Measurements from ENCODE around the gene WDR81. TPM values are rescaled to one million over a fixed set of nuclear protein-coding genes. Genes with fewer than 3 reads are reported as not detected.

The WDR81 gene
- total RNA-seq, 6 experiments from 2014 or later: 23.0 to 27.2 (median 23.9) TPM

GRCh38 chr17:1785930-1786329 is 61.4 kb downstream of the WDR81 start:
- DNase-seq: peak in 1 of 3 donors; percentile 59
- H3K27me3 ChIP-seq: no peaks in the 10 kb centered on the region
- peak overlapping the region; percentile 44 to 73 (median 59) for H3K27ac ChIP-seq
- no peak for TF ChIP-seq CTCF (IDR thresholded peaks at IDR 0.05)
- TF ChIP-seq POLR2A (IDR thresholded peaks at IDR 0.05): no peak
- H3K9me3 ChIP-seq: no peaks in the 10 kb centered on the region
- H3K4me1 ChIP-seq: peaks cover 4 to 14% (median 8%) of the 10 kb centered on the region in 4 donors
- WGBS (ENCODE audit: insufficient coverage, low coverage, low lambda C conversion rate, missing lambda C conversion rate): 66% methylated on average over 4 of the region's 4 CpGs
- peaks cover 0 to 7% (median 0%) of the 10 kb centered on the region in 4 donors for H3K36me3 ChIP-seq
- peak in 3 of 4 donors; percentile 1 to 40 (median 34) for ATAC-seq
- H3K4me3 ChIP-seq: no peak overlapping the region
- intact Hi-C loops (cut with DNase I): no loop called here

- no peak overlapping the region for H3K4me3 ChIP-seq
- 57% methylated on average over 4 of the region's 7 CpGs for WGBS (ENCODE audit: insufficient coverage, low coverage, low lambda C conversion rate, missing lambda C conversion rate)
- ATAC-seq (peak in 3 of 4 donors; percentile 1 to 9 (median 9)), DNase-seq (peak in 1 of 3 donors; percentile 49)
- no peak for TF ChIP-seq CTCF (IDR thresholded peaks at IDR 0.05)
- TF ChIP-seq POLR2A (IDR thresholded peaks at IDR 0.05): no peak
- no peaks in the 10 kb centered on the region for H3K9me3 ChIP-seq
- peaks cover 4 to 14% (median 8%) of the 10 kb centered on the region in 4 donors for H3K4me1 ChIP-seq
- intact Hi-C loops (cut with DNase I): no loop called here
- H3K27me3 ChIP-seq: no peaks in the 10 kb centered on the region
- H3K36me3 ChIP-seq: peaks cover 0 to 3% (median 0%) of the 10 kb centered on the region in 4 donors
- H3K27ac ChIP-seq: peak overlapping the region; percentile 44 to 73 (median 59)
Observed at GRCh38 chr17:1786708-1787107, 62.2 kb downstream of the WDR81 start.

- WGBS (ENCODE audit: insufficient coverage, low coverage, low lambda C conversion rate, missing lambda C conversion rate): 51% methylated on average over 12 of the region's 16 CpGs
- TF ChIP-seq POLR2A (IDR thresholded peaks at IDR 0.05) (peak; percentile 55), CTCF (IDR thresholded peaks at IDR 0.05) (no peak)
- peak in 3 of 4 donors; percentile 47 to 72 (median 72) for ATAC-seq
Observed at GRCh38 chr17:1787301-1787902, 62.9 kb downstream of the WDR81 start.

More at GRCh38 chr17:1787301-1787902, 62.9 kb downstream of the WDR81 start:
- intact Hi-C loops (cut with DNase I): no loop called here
- DNase-seq: peak in 2 of 3 donors; percentile 47 to 80
- peaks cover 4 to 14% (median 8%) of the 10 kb centered on the region in 4 donors for H3K4me1 ChIP-seq
- H3K4me3 ChIP-seq: no peak overlapping the region
- no peaks in the 10 kb centered on the region for H3K27me3 ChIP-seq
- H3K27ac ChIP-seq: peak overlapping the region; percentile 31 to 73 (median 59)
- H3K9me3 ChIP-seq: no peaks in the 10 kb centered on the region
- H3K36me3 ChIP-seq: peaks cover 0 to 3% (median 0%) of the 10 kb centered on the region in 4 donors

MicroRNAs encoded within 50 kb of the gene (microRNA counts, 767-probe panel; counts per million panel counts)
- microRNA hsa-miR-22-3p: 8,167 counts per million, percentile 32 among the panel's probes with 10 or more counts

Other genes with a start within 250 kb of the WDR81 start
- gene MYO1C, start 232.0 kb upstream of the WDR81 start, total RNA-seq: 10 to 100 TPM; 56.6 to 94.7 (median 68.3) TPM
- gene INPP5K, start 208.1 kb upstream of the WDR81 start, total RNA-seq: 10 to 100 TPM; 12.7 to 22.6 (median 18.2) TPM
- gene PITPNA, start 161.9 kb upstream of the WDR81 start, total RNA-seq: 10 to 100 TPM; 24.0 to 43.4 (median 29.8) TPM
- gene SLC43A2, start 95.9 kb upstream of the WDR81 start, total RNA-seq: 1 to 10 TPM; 1.4 to 8.9 (median 5.1) TPM
- gene SCARF1, start 79.0 kb upstream of the WDR81 start, total RNA-seq: 10 to 100 TPM in 2 of 6 experiments, 1 to 10 TPM in 4; 6.9 to 16.9 (median 8.4) TPM
- gene RILP, start 74.8 kb upstream of the WDR81 start, total RNA-seq: 10 to 100 TPM; 14.6 to 47.3 (median 23.9) TPM
- 100 to 1,000 TPM in 3 of 6 experiments, 10 to 100 TPM in 3; 79.3 to 116 (median 102) TPM for gene PRPF8, start 39.8 kb upstream of the WDR81 start, total RNA-seq
- 10 to 100 TPM in 1 of 6 experiments, 1 to 10 TPM in 5; 2.5 to 17.7 (median 3.7) TPM for gene TLCD2, start 14.3 kb upstream of the WDR81 start, total RNA-seq
- gene SERPINF2, start 18.2 kb downstream of the WDR81 start, total RNA-seq: 1,000 to 10,000 TPM; 1,040 to 1,391 (median 1,137) TPM
- 1,000 to 10,000 TPM in 2 of 6 experiments, 100 to 1,000 TPM in 4; 621 to 1,110 (median 800) TPM for gene SERPINF1, start 37.4 kb downstream of the WDR81 start, total RNA-seq
- 1 to 10 TPM; 4.6 to 6.7 (median 6.0) TPM for gene SMYD4, start 105.2 kb downstream of the WDR81 start, total RNA-seq
- 10 to 100 TPM; 10.9 to 35.5 (median 29.2) TPM for gene RPA1, start 105.3 kb downstream of the WDR81 start, total RNA-seq

All from right lobe of liver (tissue), 6 donors.